Activated CD4-positive, CD25-positive, alpha-beta regulatory T cell treated with anti-CD3 and anti-CD28 coated beads, Interleukin-2, amount 50 U/mL, for 24 hours (primary cell): ENCODE measurements around the gene NRXN3.
"Not testable (repeated sequence)": the region's sequence is repeated elsewhere in the genome, so short reads cannot be mapped to it uniquely, and the experiment has no call there.

Experiments
- ATAC-seq, 2 donors: fragments of 150-1000 bp; cut with Tn5 transposase; one replicate each; pipeline ENCODE4 v1.10.0; 2021; ENCODE audit warnings: mild to moderate bottlenecking in 1 of 2, moderate library complexity in 1 of 2

NRXN3 gene

GRCh38 chr14:78501909-78502308 lies 331.7 kb downstream of the NRXN3 start:
- no peak for ATAC-seq

DNA sequence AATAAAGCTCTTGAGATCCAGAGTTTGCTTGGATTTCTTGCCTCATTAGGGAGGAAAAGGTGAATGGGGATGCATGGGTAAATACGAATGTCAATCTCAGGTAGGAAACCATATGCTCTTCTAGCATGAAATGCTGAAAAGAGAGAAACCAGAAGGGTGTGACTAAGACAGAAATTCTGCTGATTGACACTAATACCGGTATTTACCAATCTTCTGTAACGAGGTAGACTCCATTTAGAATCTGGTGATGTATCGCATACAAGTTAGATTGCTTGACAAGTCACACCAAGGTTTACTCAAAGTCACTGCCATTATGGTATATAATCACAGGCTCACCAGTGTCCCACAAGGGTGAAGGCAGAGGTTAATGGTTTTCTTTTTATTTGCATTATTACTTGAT lies 337.9 kb downstream of the NRXN3 start:
- ATAC-seq: no peak

DNA sequence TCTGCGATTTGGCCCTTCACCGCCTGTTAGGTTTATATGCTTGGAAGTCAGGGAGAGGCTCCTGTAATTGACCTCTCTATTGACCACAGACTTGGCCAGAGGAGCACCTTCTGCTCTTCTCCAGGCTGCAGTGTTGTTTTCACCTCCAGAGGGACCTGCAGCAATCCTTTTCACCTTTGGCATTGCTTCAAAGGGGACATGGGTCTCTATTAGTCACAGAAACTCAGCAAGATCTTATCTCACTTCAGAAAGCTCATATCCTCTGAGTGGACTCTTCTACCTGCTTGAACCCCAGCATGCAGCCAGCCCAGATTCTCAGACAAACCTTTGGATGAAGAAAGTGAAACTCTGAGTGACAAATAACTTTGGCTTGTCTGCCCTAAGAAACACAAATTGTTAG lies 339.3 kb downstream of the NRXN3 start:
- ATAC-seq: no peak

DNA sequence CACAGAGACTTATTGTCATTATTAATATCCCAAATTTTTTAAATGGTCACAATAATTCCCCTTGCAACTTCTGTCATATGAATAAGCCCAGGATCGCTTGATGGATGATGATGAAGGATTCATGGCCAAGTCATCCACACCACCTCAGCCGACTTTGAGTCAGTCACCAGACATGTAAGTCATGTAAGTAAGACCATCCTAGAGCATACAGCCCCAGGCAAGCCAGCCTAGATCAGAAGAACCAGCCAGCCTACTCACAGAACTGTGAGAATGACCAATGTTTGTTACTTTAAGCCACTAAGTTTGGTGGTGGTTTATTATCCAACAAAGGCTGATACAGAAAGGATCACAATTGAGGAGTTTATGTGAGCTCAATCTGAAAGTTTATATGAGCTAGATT lies 341.8 kb downstream of the NRXN3 start:
- ATAC-seq: no peak

GRCh38 chr14:78519863-78520262 lies 349.7 kb downstream of the NRXN3 start:
- no peak for ATAC-seq

- ATAC-seq: no peak
These were observed 354.0 kb downstream of the NRXN3 start for GRCh38 chr14:78524196-78524595.

DNA sequence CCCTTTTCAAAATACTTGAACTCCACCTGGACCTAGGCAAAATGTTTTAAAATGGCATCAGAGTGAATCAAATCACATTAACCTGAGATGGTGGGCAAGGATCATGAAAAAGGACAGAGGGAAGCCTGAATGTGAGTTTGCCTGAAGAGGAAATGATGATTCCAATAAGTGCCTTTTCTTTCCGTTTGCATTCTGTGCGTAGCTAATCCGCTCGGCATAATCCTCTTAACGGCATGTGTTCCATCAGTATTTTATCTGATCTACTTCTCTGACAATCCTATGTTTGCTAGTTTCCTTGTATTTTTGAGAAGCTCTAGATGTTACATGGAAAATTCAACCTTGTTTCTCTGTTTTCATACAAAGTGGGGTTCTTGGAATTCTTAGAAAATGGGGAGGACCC lies 354.6 kb downstream of the NRXN3 start:
- no peak for ATAC-seq

GRCh38 chr14:78530078-78530477 lies 359.9 kb downstream of the NRXN3 start:
- ATAC-seq: no peak

DNA sequence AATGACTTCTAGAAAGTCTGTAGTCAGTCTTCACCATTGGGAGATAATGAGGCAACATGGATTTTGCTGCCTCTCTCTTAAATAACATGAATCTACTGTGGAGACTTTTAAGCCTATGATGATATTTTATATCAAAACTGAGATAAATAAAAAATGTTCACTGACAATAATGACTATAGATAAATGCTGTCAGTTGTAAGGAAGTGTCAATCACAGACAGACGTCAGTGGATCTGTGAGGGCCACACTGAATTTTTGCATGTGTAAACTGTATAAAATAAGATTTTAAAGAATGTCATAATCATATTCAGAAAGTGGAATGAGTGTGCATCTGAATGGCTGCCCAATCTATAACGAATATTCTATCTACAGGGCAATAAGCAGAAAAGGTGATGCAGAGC lies 364.0 kb downstream of the NRXN3 start:
- no peak for ATAC-seq

DNA sequence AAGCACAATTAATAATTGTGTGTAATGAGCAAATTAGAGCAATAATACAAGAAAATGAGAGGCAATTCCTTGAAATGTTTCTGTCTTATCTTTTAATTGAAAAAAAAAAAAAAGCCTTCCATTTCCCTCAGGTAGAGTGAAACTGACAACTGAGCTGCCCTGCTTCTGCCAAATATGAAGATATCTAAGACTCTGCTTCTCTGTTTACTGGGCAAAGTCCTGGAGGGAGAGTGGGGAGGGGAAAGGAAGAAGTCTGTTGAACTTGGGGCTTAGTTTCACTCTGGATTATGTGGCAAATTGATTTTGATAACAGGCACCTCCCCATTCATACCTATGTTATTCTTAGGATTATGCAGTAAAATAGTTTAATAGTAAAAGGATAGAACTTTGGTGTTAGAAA lies 364.9 kb downstream of the NRXN3 start:
- ATAC-seq: no peak

DNA sequence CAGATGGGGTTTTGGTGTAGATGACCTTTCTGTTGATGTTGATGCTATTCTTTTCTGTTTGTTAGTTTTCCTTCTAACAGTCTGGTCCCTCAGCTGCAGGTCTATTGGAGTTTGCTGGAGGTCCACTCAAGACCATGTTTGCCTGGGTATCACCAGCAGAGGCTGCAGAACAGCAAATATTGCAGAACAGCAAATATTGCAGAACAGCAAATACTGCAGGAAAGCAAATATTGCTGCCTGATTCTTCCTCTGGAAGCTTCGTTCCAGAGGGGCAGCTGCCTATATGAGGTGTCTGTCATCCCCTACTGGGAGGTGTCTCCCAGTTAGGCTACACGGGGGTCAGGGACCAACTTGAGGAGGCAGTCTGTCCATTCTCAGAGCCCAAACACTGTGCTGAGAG lies 371.6 kb downstream of the NRXN3 start:
- ATAC-seq: not testable (repeated sequence)

DNA sequence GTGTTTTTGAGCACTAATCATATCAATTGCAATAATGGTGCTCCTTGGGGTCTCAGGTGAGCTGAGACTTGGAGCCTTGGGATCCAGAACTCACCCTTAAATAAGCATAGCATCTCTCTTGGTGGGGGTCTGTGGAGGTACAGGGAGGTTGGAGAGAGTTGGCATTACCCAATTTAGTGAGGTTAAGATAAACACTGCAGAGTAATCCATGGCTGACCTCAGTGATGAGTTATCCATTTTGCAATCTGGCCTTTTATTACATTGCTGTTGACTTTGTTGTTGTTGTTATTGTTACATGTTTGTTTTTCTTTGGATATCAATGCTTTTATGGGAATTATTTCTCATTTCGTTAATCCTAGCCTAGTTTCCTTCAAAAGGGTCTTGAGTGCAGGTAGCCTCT lies 373.3 kb downstream of the NRXN3 start:
- ATAC-seq: no peak

DNA sequence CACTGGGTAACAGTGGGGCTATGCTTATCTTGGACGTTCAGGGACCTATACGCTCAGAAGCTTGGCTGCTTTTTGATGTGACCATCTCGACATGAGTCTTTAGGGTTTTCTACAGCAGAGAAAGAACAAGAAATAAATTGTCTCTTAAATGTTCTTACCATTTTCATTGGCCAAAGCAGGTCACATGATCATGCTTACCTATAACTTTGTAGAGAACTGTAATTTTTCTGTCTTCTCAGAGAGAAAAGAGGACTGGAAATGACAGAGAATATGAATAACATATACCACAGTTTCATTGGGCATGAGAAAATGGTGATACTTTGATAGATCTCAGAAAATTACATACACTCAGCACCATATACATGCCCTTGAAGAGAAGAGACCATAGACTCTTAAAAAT lies 390.9 kb downstream of the NRXN3 start:
- ATAC-seq: no peak

GRCh38 chr14:78566026-78566858 lies 396.1 kb downstream of the NRXN3 start:
- peak; percentile 56 to 57 for ATAC-seq

GRCh38 chr14:78566859-78567172 lies 396.6 kb downstream of the NRXN3 start:
- no peak for ATAC-seq

DNA sequence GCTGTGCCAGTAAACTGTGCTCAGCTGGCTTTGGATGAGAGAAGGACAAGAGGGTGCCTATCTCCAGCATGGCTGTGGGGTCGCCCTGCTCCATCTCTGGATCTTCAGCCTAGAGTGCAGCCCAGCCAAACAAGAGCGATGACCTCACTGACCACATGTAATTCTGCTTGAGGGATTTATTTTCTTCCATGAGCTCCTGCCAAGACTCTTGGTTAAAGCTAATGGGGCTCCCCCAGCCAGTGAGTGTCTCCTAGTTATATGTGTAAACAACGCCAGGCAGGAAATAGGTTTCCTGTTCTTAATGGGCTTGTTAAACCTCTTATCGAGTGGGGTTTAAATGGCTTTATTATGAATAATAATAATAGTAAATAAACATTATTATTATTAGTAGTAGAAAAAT lies 397.2 kb downstream of the NRXN3 start:
- no peak for ATAC-seq

GRCh38 chr14:78573736-78574135 lies 403.6 kb downstream of the NRXN3 start:
- not testable (repeated sequence) for ATAC-seq

- no peak for ATAC-seq
These were observed 406.4 kb downstream of the NRXN3 start for GRCh38 chr14:78576437-78577166.

- ATAC-seq: no peak
These were observed 411.1 kb downstream of the NRXN3 start for GRCh38 chr14:78581229-78581628.

GRCh38 chr14:78586681-78587080 lies 416.5 kb downstream of the NRXN3 start:
- no peak for ATAC-seq

DNA sequence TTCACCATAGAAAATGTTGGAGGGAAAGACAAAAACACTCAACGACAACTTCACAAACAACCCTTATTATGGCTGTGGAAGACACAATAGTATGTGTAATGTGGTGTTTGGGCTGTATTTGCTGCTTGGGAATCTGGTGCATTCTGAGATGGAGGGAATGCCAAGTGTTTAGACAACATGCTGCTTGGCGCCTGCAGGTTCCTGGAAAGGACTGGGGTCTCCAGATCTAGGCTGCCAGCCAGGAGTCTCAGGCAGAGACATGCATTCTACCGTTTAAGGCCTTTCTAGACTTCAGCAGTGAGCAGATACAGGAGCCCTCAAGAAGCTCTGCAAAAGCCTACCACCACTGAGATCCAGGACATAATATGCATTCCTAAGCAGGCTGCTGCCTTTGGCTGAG lies 418.7 kb downstream of the NRXN3 start:
- ATAC-seq: no peak

DNA sequence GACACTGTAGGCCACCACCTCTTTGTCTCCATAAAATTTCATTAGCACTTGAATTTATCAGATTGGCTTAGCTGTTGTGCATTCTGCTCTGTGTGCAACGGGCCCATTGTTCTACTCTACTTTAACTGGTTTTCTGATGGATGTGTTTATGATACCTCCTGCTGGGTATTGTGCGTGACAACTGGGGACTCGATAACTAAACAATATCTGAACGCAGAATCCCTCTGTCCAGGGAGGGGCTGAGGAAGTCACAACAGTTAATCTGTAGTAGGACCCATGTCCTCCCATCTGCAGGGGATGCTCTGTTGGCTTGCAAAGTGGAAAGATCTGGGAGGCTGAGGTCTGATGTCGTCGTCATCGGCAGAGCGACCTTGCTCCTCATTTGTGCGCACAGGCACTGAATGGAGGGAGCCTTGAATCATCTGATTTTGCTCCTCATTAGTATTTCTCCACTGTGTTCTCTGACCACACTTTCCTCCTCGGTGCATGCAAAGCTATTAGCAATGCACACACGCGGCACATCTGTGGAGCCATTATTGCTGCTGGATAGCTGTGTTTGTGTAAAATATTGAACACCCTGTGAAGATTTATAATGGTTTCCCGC lies 422.5 kb downstream of the NRXN3 start:
- ATAC-seq: no peak

- ATAC-seq: no peak
These were observed 423.8 kb downstream of the NRXN3 start for GRCh38 chr14:78593949-78594348.

DNA sequence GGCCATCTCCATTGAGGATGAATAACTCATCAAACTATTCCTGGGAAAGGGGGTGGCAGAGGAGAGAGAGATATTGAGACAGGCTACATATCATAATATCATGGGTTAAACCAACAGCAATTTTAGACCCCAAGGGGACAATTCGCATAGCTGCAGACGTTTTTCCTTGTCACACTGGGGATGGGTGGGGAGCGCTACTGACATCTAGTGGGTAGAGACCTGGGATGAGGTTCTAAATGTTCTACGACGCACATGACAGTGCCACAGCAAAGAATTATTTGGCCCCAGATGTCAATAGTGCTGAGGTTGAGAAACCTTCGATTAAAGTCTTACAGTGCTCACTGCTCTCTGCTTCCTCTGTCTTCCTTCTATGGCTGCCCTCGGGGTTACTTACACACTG lies 425.6 kb downstream of the NRXN3 start:
- ATAC-seq: no peak
